Measurements from ENCODE around the gene SLC12A2. TPM values are rescaled to one million over a fixed set of nuclear protein-coding genes. Genes with fewer than 3 reads are reported as not detected.

SLC12A2 gene
- total RNA-seq, 1 experiment from 2014 or later = 41.2 TPM

DNA sequence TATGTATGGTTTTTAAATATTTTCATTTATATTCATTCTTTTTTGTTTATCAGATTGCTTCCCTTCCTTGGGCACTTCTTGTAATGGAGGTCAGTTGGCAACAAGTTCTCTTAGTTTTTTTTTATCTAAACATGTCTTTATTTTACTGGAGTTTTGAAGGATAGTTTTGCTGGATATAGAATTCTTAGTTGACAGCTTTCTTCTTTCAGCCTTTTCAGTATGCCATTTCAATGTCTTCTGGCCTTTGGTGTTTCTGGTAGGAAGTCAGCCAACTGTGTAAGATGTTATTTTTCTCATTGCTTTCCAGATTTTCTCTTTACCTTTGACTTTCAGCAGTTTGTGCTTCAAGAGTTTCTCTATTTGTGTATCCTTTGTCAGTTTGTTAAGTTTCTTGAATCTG is 14.2 kb downstream of the SLC12A2 start:
- Histone ChIP-seq H2AFZ (ENCODE audit: low read depth, low read length, poor library complexity, severe bottlenecking) (no peak overlapping the region), H3K4me1 (ENCODE audit: control insufficient read depth in 1 of 2, insufficient read depth in 2 of 2, low read length in 2 of 2) (no peaks in the 10 kb centered on the region), H3K4me3 (replicated peaks in 1 of 2; ENCODE audit: low read depth in 1 of 2, low read length in 2 of 2) (no peak overlapping the region), H3K36me3 (ENCODE audit: control insufficient read depth in 1 of 2, insufficient read depth in 2 of 2, low read length in 2 of 2) (peaks cover 0 to 17% of the 10 kb centered on the region in 2 experiments; a peak in 2 of 4 replicates), H3K9me2 (ENCODE audit: insufficient read depth) (no peaks in the 10 kb centered on the region), H3K79me2 (ENCODE audit: insufficient read depth, low read length) (peaks cover 95% of the 10 kb centered on the region), H3K27ac (ENCODE audit: low read depth, low read length) (no peak overlapping the region), H4K20me1 (ENCODE audit: insufficient read depth) (no peaks in the 10 kb centered on the region), H3K4me2 (ENCODE audit: low read length) (no peak overlapping the region), H3K27me3 (ENCODE audit: insufficient read depth, low read length) (no peaks in the 10 kb centered on the region), H3K9ac (ENCODE audit: low read length) (no peak overlapping the region), H3K9me3 (ENCODE audit: control insufficient read depth in 1 of 2, insufficient read depth in 1 of 2, low read depth in 1 of 2, low read length in 2 of 2) (peaks cover 5 to 13% of the 10 kb centered on the region in 2 experiments; a peak in 1 of 4 replicates)
- ChIA-PET POLR2A (no interaction called here), RAD21 (ENCODE audit: low non-redundant PET in 1 of 2, low total read pairs in 2 of 2, uncharacterized antibody in 2 of 2, unreplicated experiment in 2 of 2) (no interaction called here), CTCF (no interaction called here)
- intact Hi-C loops (cut with micrococcal nuclease) = no loop called here
- no TSS peak for BruUV-seq (replicated peaks)
- ATAC-seq (no peak), DNase-seq (ENCODE audit: low read depth, low spot score) (no peak)
- no peak for TF ChIP-seq EZH2phosphoT487 (IDR thresholded peaks at IDR 0.05; ENCODE audit: borderline replicate concordance)
- TF ChIP-seq SP1 (IDR thresholded peaks at IDR 0.05; ENCODE audit: low read depth) = no peak
- no peak for TF ChIP-seq CBX3 (IDR thresholded peaks at IDR 0.05; ENCODE audit: low read depth)
- TF ChIP-seq POLR2AphosphoS5 (IDR thresholded peaks at IDR 0.05; ENCODE audit: low read depth, low read length) = no peak
- TF ChIP-seq EZH2 (IDR thresholded peaks at IDR 0.05) = no peak
- TF ChIP-seq YY1 (IDR thresholded peaks at IDR 0.05; ENCODE audit: extremely low read depth, insufficient replicate concordance, low read depth, low read length) = no peak
- TF ChIP-seq ZNF274 (IDR thresholded peaks at IDR 0.05; ENCODE audit: low read depth, low read length) = no peak
- TF ChIP-seq, protein P1, sequence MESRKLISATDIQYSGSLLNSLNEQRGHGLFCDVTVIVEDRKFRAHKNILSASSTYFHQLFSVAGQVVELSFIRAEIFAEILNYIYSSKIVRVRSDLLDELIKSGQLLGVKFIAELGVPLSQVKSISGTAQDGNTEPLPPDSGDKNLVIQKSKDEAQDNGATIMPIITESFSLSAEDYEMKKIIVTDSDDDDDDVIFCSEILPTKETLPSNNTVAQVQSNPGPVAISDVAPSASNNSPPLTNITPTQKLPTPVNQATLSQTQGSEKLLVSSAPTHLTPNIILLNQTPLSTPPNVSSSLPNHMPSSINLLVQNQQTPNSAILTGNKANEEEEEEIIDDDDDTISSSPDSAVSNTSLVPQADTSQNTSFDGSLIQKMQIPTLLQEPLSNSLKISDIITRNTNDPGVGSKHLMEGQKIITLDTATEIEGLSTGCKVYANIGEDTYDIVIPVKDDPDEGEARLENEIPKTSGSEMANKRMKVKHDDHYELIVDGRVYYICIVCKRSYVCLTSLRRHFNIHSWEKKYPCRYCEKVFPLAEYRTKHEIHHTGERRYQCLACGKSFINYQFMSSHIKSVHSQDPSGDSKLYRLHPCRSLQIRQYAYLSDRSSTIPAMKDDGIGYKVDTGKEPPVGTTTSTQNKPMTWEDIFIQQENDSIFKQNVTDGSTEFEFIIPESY (IDR thresholded peaks at IDR 0.05; ENCODE audit: extremely low read depth, insufficient replicate concordance, low read length) = no peak
- no peak for TF ChIP-seq ELF1 (IDR thresholded peaks at IDR 0.05; ENCODE audit: borderline replicate concordance, low read depth)
- no peak for TF ChIP-seq CEBPB (IDR thresholded peaks at IDR 0.05; ENCODE audit: low read depth)
- no peak for TF ChIP-seq ATF3 (IDR thresholded peaks at IDR 0.05)
- no peak for TF ChIP-seq FOSL1 (IDR thresholded peaks at IDR 0.05; ENCODE audit: low read depth)
- TF ChIP-seq TCF7L2 (IDR thresholded peaks at IDR 0.05; ENCODE audit: borderline replicate concordance, extremely low read depth, insufficient read depth, insufficient read length) = no peak
- no peak for TF ChIP-seq ZFX (IDR thresholded peaks at IDR 0.05)
- no peak for TF ChIP-seq SRF (IDR thresholded peaks at IDR 0.05; ENCODE audit: low read depth)
- no peak for TF ChIP-seq EGR1 (IDR thresholded peaks at IDR 0.05; ENCODE audit: low read depth)
- TF ChIP-seq SIN3A (IDR thresholded peaks at IDR 0.05; ENCODE audit: low read depth) = no peak
- TF ChIP-seq RAD21 (IDR thresholded peaks at IDR 0.05; ENCODE audit: low read depth) = no peak
- TF ChIP-seq, protein P2, sequence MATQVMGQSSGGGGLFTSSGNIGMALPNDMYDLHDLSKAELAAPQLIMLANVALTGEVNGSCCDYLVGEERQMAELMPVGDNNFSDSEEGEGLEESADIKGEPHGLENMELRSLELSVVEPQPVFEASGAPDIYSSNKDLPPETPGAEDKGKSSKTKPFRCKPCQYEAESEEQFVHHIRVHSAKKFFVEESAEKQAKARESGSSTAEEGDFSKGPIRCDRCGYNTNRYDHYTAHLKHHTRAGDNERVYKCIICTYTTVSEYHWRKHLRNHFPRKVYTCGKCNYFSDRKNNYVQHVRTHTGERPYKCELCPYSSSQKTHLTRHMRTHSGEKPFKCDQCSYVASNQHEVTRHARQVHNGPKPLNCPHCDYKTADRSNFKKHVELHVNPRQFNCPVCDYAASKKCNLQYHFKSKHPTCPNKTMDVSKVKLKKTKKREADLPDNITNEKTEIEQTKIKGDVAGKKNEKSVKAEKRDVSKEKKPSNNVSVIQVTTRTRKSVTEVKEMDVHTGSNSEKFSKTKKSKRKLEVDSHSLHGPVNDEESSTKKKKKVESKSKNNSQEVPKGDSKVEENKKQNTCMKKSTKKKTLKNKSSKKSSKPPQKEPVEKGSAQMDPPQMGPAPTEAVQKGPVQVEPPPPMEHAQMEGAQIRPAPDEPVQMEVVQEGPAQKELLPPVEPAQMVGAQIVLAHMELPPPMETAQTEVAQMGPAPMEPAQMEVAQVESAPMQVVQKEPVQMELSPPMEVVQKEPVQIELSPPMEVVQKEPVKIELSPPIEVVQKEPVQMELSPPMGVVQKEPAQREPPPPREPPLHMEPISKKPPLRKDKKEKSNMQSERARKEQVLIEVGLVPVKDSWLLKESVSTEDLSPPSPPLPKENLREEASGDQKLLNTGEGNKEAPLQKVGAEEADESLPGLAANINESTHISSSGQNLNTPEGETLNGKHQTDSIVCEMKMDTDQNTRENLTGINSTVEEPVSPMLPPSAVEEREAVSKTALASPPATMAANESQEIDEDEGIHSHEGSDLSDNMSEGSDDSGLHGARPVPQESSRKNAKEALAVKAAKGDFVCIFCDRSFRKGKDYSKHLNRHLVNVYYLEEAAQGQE (IDR thresholded peaks at IDR 0.05; ENCODE audit: low read depth) = no peak
- no peak for TF ChIP-seq JUND (IDR thresholded peaks at IDR 0.05)

Data from HCT116 (cell line).